DOHH2 (cell line): ENCODE measurements around the gene VPS33B.

Source experiments
- CTCF ChIP-seq: fragments of 200-600 bp; sonication (generic); IDR thresholded peaks from one replicate; pipeline ENCODE4 v1.5.1; 2014; ENCODE audit warnings: antibody characterized with exemption, mild to moderate bottlenecking, low read depth, low read length; ENCODE audit not compliant: poor library complexity, severe bottlenecking
- EZH2phosphoT487 ChIP-seq: fragments of 200-600 bp; sonication (generic); IDR thresholded peaks from 2 replicates; pipeline ENCODE4 v1.6.1; 2017; ENCODE audit warnings: borderline replicate concordance, mild to moderate bottlenecking, antibody characterized with exemption, low read length, moderate library complexity, mixed read lengths

GRCh38 chr15:90950676-90951075, 71.7 kb downstream of the VPS33B start:
- TF ChIP-seq CTCF (no peak), EZH2phosphoT487 (no peak)
